Retinal pigment epithelial cell (primary cell): Measurements from ENCODE around the gene CDH5.

ENCODE experiments used
- DNase-seq: peaks from one replicate; pipeline ENCODE4 v3.0.0-alpha.2; 2010; ENCODE audit warnings: low read depth
- H3K4me3 ChIP-seq: 2 replicates; pipeline ENCODE4 v1.5.1; 2011; ENCODE audit warnings: mild to moderate bottlenecking, low read length, control low read depth, moderate library complexity
- TF ChIP-seq, protein P1 (sequence below): conservative IDR thresholded peaks from 2 replicates; pipeline ENCODE4 v1.5.1; 2011; ENCODE audit warnings: low read depth, low read length, control low read depth, inconsistent platforms

The CDH5 gene

GRCh38 chr16:66366433-66367299 lies at the start of gene CDH5:
TSS of gene CDH5 (plus strand) at chr16:66366691. CDS start at chr16:66379338, 12,647 bp downstream.
- no peak for DNase-seq
- TF ChIP-seq, protein P1, sequence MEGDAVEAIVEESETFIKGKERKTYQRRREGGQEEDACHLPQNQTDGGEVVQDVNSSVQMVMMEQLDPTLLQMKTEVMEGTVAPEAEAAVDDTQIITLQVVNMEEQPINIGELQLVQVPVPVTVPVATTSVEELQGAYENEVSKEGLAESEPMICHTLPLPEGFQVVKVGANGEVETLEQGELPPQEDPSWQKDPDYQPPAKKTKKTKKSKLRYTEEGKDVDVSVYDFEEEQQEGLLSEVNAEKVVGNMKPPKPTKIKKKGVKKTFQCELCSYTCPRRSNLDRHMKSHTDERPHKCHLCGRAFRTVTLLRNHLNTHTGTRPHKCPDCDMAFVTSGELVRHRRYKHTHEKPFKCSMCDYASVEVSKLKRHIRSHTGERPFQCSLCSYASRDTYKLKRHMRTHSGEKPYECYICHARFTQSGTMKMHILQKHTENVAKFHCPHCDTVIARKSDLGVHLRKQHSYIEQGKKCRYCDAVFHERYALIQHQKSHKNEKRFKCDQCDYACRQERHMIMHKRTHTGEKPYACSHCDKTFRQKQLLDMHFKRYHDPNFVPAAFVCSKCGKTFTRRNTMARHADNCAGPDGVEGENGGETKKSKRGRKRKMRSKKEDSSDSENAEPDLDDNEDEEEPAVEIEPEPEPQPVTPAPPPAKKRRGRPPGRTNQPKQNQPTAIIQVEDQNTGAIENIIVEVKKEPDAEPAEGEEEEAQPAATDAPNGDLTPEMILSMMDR, result no peak
- no peak within 1 kb of the TSS for H3K4me3 ChIP-seq

- no peak overlapping the region for H3K4me3 ChIP-seq
- DNase-seq, result no peak
- TF ChIP-seq, protein P1, result no peak
Measured at GRCh38 chr16:66318505-66318904, 48.0 kb upstream of the CDH5 start.

GRCh38 chr16:66320774-66321173 lies 45.7 kb upstream of the CDH5 start:
- H3K4me3 ChIP-seq, result no peak overlapping the region
- TF ChIP-seq, protein P1, result no peak
- DNase-seq, result no peak

DNA sequence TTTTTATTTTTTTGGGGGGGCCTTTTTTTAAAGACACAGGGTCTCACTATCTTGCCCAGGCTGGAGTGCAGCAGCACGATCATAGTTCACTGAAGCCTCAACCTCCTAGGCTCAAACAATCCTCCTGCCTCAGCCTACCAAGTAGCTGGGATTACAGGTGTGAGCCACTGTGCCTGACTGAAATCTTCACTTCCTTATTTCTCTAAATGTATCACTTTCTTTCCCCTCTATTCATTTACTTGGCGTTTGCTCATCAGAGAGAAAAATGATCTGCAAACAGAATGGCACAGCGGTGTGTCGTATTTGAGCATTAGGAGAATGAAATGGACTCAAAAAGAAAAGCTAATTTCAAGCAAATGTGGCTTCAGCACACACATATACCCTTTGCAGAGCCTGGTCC lies 44.3 kb upstream of the CDH5 start:
- DNase-seq, result no peak
- no peak overlapping the region for H3K4me3 ChIP-seq
- TF ChIP-seq, protein P1, result no peak

DNA sequence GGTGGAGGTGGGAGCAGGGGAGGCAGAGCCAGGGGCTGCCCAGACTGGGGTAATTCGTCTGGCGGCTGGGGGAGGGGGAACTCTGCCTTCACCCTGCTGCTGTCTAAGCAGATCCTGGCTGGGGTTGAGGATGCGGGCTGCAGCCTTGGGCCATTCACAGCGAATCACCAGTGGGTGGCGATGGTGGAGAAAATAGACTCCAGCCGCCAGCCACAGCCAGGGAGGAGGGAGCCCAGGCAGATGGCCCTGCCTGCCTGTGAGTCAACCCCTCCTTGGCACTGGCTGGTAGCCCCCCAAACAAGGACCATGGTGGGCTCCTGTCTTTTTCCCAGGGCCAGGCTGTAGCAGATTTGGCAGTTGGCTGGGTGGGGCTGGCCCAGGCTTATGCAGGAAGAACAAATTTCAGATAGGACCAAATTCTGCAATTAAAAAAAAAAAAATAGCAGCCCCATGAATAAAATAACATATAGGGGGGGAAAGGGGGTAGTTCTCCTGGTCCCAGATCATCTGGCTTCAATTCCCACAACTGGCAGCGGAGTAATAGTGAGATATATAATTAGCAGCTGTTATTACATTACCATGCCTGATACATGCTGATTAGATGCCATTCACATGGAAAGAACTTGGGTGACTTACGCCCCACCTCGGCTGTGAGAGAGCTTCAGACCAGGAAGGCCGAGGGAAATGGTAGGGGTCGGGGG lies 41.5 kb upstream of the CDH5 start:
- TF ChIP-seq, protein P1, result peak; percentile 33
- DNase-seq, result no peak
- no peak overlapping the region for H3K4me3 ChIP-seq

GRCh38 chr16:66325717-66326376 lies 40.6 kb upstream of the CDH5 start:
- TF ChIP-seq, protein P1, result no peak
- DNase-seq, result no peak
- no peak overlapping the region for H3K4me3 ChIP-seq
